SK-N-SH (cell line): ENCODE results near the gene LTC4S. TPM values are rescaled to one million over a fixed set of nuclear protein-coding genes. Genes with fewer than 3 reads are reported as not detected.

Source experiments
- CTCF ChIA-PET: fragments of 300-600, 350-600 bp; formaldehyde crosslinking; extraction: SDS; loops from one replicate; lab custom pipeline; 2021; lab: Yijun Ruan, JAX
- POLR2A ChIA-PET: fragments of 350-600 bp; sonication (Branson Sonifier 250); formaldehyde crosslinking; extraction: SDS; loops from one replicate; lab custom pipeline; 2020; ENCODE audit warnings: antibody characterized with exemption, inconsistent platforms; lab: Yijun Ruan, JAX
- DNase-seq: peaks from one replicate; pipeline ENCODE4 v3.0.0; 2012
- H2AFZ ChIP-seq: fragments of 200-600 bp; sonication (generic); 2 replicates; pipeline ENCODE4 v1.8.1; 2016; ENCODE audit warnings: antibody characterized with exemption, mild to moderate bottlenecking, low read depth
- H3F3A ChIP-seq: fragments of 200-600 bp; sonication (generic); replicated peaks from 2 replicates; pipeline ENCODE3; 2016; ENCODE audit warnings: antibody characterized with exemption, mild to moderate bottlenecking; ENCODE audit not compliant: insufficient read depth
- H3K27ac ChIP-seq, 2 experiments: fragments of 200-500 bp in 1 of 2; fragments of 200-600 bp in 1 of 2; sonication (Bioruptor generic) in 1 of 2; sonication (generic), shearing (Covaris generic) in 1 of 2; 2 replicates each; pipeline versions ENCODE4 v1.5.1 to v1.6.1; 2014 to 2016; ENCODE audit warnings: low read depth in 2 of 2, inconsistent platforms in 1 of 2, low read length in 1 of 2, mild to moderate bottlenecking in 1 of 2, mixed read lengths in 1 of 2
- H3K27me3 ChIP-seq: fragments of 200-600 bp; sonication (generic), shearing (Covaris generic); 2 replicates; pipeline ENCODE4 v1.6.1; 2016; ENCODE audit warnings: mixed run types; ENCODE audit not compliant: insufficient read depth
- H3K36me3 ChIP-seq, 2 experiments: fragments of 200-500 bp in 1 of 2; fragments of 200-600 bp in 1 of 2; sonication (Bioruptor generic) in 1 of 2; sonication (generic) in 1 of 2; replicated peaks in 1 of 2; 2 replicates each; pipeline versions ENCODE3 to v1.5.1; 2014 to 2016; ENCODE audit warnings: low read length in 1 of 2, mild to moderate bottlenecking in 1 of 2; ENCODE audit not compliant: insufficient read depth in 2 of 2, control insufficient read depth in 1 of 2
- H3K4me1 ChIP-seq, 2 experiments: fragments of 200-500 bp in 1 of 2; fragments of 200-600 bp in 1 of 2; sonication (Bioruptor generic) in 1 of 2; sonication (generic), shearing (Covaris generic) in 1 of 2; 2 replicates each; pipeline versions ENCODE4 v1.5.1 to v1.6.1; 2014 to 2016; ENCODE audit warnings: low read depth in 1 of 2, low read length in 1 of 2, mixed run types in 1 of 2; ENCODE audit not compliant: insufficient read depth in 2 of 2, control insufficient read depth in 1 of 2
- H3K4me2 ChIP-seq: fragments of 200-600 bp; sonication (generic), shearing (Covaris generic); 2 replicates; pipeline ENCODE4 v1.6.1; 2017; ENCODE audit warnings: mixed run types
- H3K4me3 ChIP-seq, 2 experiments: fragments of 200-500 bp in 1 of 2; fragments of 200-600 bp in 1 of 2; sonication (Bioruptor generic) in 1 of 2; sonication (generic), shearing (Covaris generic) in 1 of 2; 2 replicates each; pipeline versions ENCODE4 v1.5.1 to v1.8.1; 2014 to 2016; ENCODE audit warnings: low read depth in 2 of 2, inconsistent platforms in 1 of 2, low read length in 1 of 2, mild to moderate bottlenecking in 1 of 2, mixed read lengths in 1 of 2, moderate library complexity in 1 of 2
- H3K79me2 ChIP-seq: fragments of 200-600 bp; sonication (generic); 2 replicates; pipeline ENCODE4 v1.8.1; 2017; ENCODE audit warnings: mild to moderate bottlenecking; ENCODE audit not compliant: insufficient read depth
- H3K9ac ChIP-seq: fragments of 200-600 bp; sonication (generic); 2 replicates; pipeline ENCODE4 v1.6.1; 2017; ENCODE audit warnings: mixed run types
- H3K9me2 ChIP-seq: fragments of 200-600 bp; sonication (generic); 2 replicates; pipeline ENCODE4 v1.6.1; 2017; ENCODE audit warnings: mixed run types
- H3K9me3 ChIP-seq: fragments of 200-600 bp; sonication (generic); 2 replicates; pipeline ENCODE4 v1.6.1; 2017; ENCODE audit warnings: mixed run types, mild to moderate bottlenecking, moderate library complexity
- H4K20me1 ChIP-seq: fragments of 200-600 bp; sonication (generic); 2 replicates; pipeline ENCODE4 v1.6.1; 2017; ENCODE audit warnings: mild to moderate bottlenecking, mixed run types; ENCODE audit not compliant: insufficient read depth
- ELF1 ChIP-seq: IDR thresholded peaks from 2 replicates; pipeline ENCODE4 v1.4.0; 2012
- EP300 ChIP-seq, 2 experiments: IDR thresholded peaks; 2 replicates each; pipeline versions ENCODE4 v1.4.0 to v1.6.1; 2012; ENCODE audit warnings: borderline replicate concordance in 1 of 2, low read depth in 1 of 2, low read length in 1 of 2
- MEF2A ChIP-seq: IDR thresholded peaks from 2 replicates; pipeline ENCODE4 v1.4.0; 2012; ENCODE audit warnings: low read depth, borderline replicate concordance
- NFIC ChIP-seq: IDR thresholded peaks from 2 replicates; pipeline ENCODE4 v1.4.0; 2012; ENCODE audit warnings: borderline replicate concordance
- NRF1 ChIP-seq: IDR thresholded peaks from 2 replicates; pipeline ENCODE4 v1.6.1; 2012; ENCODE audit warnings: low read depth, mild to moderate bottlenecking, low read length
- RCOR1 ChIP-seq: fragments of 150-350 bp; IDR thresholded peaks from 2 replicates; pipeline ENCODE4 v1.6.1; 2017; ENCODE audit warnings: antibody characterized with exemption, low read length
- SMC3 ChIP-seq: IDR thresholded peaks from 2 replicates; pipeline ENCODE4 v1.6.1; 2012; ENCODE audit warnings: low read depth, low read length, improper control_type of control experiment
- TAF1 ChIP-seq: IDR thresholded peaks from 2 replicates; pipeline ENCODE4 v1.6.1; 2012; ENCODE audit warnings: low read depth, mild to moderate bottlenecking, low read length, moderate library complexity, borderline replicate concordance
- TCF12 ChIP-seq: IDR thresholded peaks from 2 replicates; pipeline ENCODE4 v1.4.0; 2012
- TEAD4 ChIP-seq: IDR thresholded peaks from 2 replicates; pipeline ENCODE4 v1.4.0; 2012; ENCODE audit warnings: mild to moderate bottlenecking, borderline replicate concordance; ENCODE audit not compliant: insufficient read depth
- USF1 ChIP-seq: IDR thresholded peaks from 2 replicates; pipeline ENCODE4 v1.4.0; 2012; ENCODE audit warnings: low read depth, borderline replicate concordance
- USF2 ChIP-seq: fragments of 150-350 bp; IDR thresholded peaks from 2 replicates; pipeline ENCODE4 v1.6.1; 2017; ENCODE audit warnings: antibody characterized with exemption, low read length, low read depth, borderline replicate concordance
- WGBS: methylation state at CpG from one replicate; pipeline ENCODE4 v1.1.6; 2017; ENCODE audit warnings: low lambda C conversion rate; 5-methylcytosine and 5-hydroxymethylcytosine counted together
- polyA plus RNA-seq, 3 experiments: library from polyadenylated mRNA; depleted of rRNA; stranded (reverse); fragments of >200 nt; gene quantifications; 2 replicates each; pipeline ENCODE4 v1.2.3, GENCODE V29; 2012
- TF ChIP-seq, protein P1 (sequence below): IDR thresholded peaks from 2 replicates; pipeline ENCODE4 v1.4.0; 2012; ENCODE audit warnings: low read depth
- TF ChIP-seq, protein P2 (sequence below): IDR thresholded peaks from 2 replicates; pipeline ENCODE4; 2012

Gene LTC4S
- polyA plus RNA-seq, 1 of the 3 experiments (the other 2 are of a cell fraction) = 0.43 TPM

DNA sequence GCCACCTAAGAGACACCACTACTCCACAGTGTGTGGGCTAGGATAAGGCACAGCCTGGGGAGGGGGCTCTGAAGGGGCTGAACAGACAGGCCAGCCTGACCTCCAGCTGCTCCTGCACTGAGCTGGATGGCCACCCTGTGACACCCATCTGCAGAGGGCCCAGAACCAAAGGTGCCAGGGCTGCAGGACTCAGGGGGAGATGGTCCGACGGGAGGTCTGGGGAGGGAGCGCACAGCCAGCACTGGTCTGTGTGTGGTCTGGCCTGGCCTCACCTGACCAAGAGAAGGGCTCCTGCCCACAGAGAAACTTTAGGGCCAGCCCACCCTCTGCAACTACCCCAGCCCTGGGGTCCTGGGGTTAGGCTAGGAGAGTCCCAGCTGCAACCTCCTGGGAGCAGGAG is 789 bp downstream of the LTC4S start:
- Histone ChIP-seq H3K4me3 (no peak overlapping the region), H3F3A (peaks cover 4% of the 10 kb centered on the region), H3K9ac (no peak overlapping the region), H3K9me2 (no peaks in the 10 kb centered on the region), H3K27me3 (no peaks in the 10 kb centered on the region), H3K27ac (no peak overlapping the region), H3K36me3 (peaks cover 0 to 22% of the 10 kb centered on the region in 2 experiments), H4K20me1 (no peaks in the 10 kb centered on the region), H3K4me1 (peaks cover 0 to 14% of the 10 kb centered on the region in 2 experiments; a peak in 1 of 4 replicates), H3K4me2 (no peak overlapping the region), H3K79me2 (no peaks in the 10 kb centered on the region), H2AFZ (no peak overlapping the region), H3K9me3 (no peaks in the 10 kb centered on the region)
- POLR2A ChIA-PET = interaction anchor here (0.9 kb wide), 1 partner anchor 32 kb away, joined by 3 read pairs; no protein-coding TSS in a partner anchor
- no peak for TF ChIP-seq EP300 (IDR thresholded peaks at IDR 0.05; ENCODE audit: borderline replicate concordance in 1 of 2, low read depth in 1 of 2, low read length in 1 of 2)
- no peak for TF ChIP-seq ELF1
- TF ChIP-seq NRF1 = no peak
- TF ChIP-seq USF1 = no peak
- TF ChIP-seq, protein P1, sequence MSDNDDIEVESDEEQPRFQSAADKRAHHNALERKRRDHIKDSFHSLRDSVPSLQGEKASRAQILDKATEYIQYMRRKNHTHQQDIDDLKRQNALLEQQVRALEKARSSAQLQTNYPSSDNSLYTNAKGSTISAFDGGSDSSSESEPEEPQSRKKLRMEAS = no peak
- no peak for TF ChIP-seq SMC3
- TF ChIP-seq NFIC = no peak
- TF ChIP-seq RCOR1 = no peak
- TF ChIP-seq USF2 = no peak
- TF ChIP-seq, protein P2, sequence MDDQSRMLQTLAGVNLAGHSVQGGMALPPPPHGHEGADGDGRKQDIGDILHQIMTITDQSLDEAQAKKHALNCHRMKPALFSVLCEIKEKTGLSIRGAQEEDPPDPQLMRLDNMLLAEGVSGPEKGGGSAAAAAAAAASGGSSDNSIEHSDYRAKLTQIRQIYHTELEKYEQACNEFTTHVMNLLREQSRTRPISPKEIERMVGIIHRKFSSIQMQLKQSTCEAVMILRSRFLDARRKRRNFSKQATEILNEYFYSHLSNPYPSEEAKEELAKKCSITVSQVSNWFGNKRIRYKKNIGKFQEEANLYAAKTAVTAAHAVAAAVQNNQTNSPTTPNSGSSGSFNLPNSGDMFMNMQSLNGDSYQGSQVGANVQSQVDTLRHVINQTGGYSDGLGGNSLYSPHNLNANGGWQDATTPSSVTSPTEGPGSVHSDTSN = no peak
- no peak for TF ChIP-seq TEAD4
- TF ChIP-seq TAF1 = no peak
- TF ChIP-seq TCF12 = no peak
- no peak for TF ChIP-seq MEF2A
- no CpG with 5 or more reads among the region's 3 CpGs for WGBS
- CTCF ChIA-PET = interaction anchor here (1.1 to 8.3 kb wide), 4 partner anchors 11 to 31 kb away, joined by 3 to 67 read pairs (median 14); partner anchors contain the start of gene MGAT4B
- no peak for DNase-seq
